ENCODE measurements around the gene EHBP1. TPM values are rescaled to one million over a fixed set of nuclear protein-coding genes. Genes with fewer than 3 reads are reported as not detected.

EHBP1 gene
- polyA plus RNA-seq, 1 donor = 51.1 TPM

DNA sequence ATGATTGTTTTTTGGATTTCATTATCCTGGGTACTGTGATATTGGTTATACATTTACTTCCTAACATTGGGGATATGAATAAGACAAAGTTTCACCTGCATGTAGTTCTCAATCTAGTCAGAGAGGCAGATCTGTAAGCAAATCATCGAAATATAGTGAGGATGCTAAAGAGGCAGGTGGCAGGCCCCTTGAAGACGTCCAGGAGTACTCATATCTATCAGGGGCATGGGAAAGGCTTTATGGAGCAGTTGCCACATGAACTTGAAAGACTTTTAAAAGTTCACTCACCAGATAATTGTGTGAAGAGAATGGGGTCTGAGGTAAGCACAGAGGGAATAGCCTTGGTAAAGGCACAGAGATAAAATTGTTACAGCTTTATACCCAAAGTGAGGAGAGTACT, 78.8 kb downstream of the EHBP1 start:
- DNase-seq = no peak

DNA sequence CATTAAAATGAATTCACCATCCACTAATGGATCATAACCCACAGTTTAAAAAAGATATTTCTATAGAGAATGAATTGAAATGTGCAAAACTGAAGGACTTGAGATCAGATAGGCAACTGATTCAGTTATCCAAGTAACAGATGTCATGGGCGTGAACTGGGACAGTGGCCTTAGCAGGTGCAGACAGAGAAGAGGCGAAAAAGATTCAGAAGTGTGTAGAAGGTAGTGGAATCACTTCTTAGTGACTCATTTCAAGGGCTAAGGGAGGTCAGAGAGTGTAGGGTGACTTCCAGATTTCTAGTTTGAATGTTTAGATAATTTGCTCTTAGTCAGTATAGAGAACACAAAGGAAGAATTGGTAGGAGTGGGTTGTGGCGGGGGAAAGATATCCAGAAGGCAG, 79.7 kb downstream of the EHBP1 start:
- no peak for DNase-seq

- DNase-seq = no peak
Measured at GRCh38 chr2:62785810-62786597, 80.5 kb downstream of the EHBP1 start.

GRCh38 chr2:62787386-62787785, 81.9 kb downstream of the EHBP1 start:
- peak; percentile 35 for DNase-seq

- no peak for DNase-seq
Measured at GRCh38 chr2:62789518-62789917, 84.0 kb downstream of the EHBP1 start.

DNA sequence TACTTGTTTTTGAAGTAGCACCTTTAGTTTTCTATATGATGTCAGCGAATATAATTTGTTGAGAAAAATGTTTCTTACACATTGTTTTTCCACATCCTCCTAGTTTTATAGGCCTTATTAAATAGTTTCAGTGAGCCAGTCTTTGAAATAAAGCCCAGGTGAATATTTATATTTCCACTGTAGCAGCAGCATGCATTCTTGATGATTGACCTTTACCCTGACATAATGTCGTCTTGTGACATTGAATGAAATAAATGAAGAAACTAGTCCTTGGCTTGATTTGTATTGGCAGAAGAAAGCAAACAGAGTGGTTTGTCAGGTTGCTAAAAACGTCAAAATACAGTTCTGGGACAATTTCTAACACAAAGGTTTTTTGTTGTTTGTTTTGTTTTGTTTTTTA, 84.4 kb downstream of the EHBP1 start:
- DNase-seq = no peak

GRCh38 chr2:62792408-62792807, 86.9 kb downstream of the EHBP1 start:
- DNase-seq = no peak

- no peak for DNase-seq
Measured at GRCh38 chr2:62793213-62793612, 87.7 kb downstream of the EHBP1 start.

DNA sequence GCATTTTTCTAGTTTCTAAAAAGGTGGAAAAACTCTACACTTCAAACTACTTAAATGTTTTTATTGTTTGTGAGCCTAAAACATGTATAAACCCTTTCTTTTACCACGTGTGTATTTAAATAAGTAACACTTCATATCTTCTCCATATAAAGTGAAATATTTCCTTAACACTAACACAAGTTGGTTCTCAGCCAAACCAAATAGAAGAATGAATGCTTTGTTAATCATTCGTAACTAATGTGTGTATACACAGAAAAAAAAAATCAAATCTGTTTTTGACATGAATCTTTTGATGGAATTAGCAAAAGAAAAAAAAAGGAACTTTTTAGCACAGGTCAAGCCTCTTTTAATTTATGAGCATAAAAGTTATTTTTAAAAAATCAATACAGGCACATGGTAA, 89.3 kb downstream of the EHBP1 start:
- peak; percentile 42 for DNase-seq

DNA sequence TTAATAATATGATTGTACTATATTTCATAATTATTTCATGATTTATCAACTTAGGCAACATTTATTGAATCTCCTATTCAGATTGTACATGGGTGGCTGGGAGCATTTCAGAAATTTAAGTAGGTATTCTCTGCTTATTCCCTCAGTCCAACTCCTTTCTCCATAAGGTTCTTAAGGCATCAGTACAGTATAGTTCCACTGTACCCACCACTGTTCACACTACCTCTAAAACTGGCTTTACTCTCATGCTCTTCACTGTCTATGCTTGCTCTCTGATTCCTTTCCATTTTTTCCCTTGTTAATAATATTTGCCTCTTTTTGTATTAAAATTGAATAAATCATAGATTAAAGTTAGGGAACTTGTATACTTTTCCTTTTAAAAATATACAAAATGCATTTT, 89.8 kb downstream of the EHBP1 start:
- no peak for DNase-seq

DNA sequence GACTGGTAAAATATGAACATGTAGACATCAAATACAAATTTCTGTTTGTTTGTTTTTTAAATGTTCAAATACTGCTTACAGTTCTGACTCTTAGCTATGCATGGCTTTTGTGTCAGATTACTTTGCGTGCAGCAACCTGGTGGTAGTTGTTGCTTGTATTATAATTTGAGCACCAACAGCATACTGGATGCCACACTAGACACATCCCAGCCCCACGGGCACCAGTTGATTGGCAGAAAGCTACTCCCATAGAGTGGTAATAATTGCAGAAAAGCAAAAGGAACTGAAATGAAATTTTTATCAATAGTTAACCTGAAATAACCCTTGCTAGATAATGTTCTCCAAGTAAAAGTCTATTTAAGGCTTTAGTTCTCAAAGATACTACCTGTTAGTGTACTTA, 91.6 kb downstream of the EHBP1 start:
- DNase-seq = no peak

GRCh38 chr2:62800618-62801017, 95.1 kb downstream of the EHBP1 start:
- DNase-seq = no peak

DNA sequence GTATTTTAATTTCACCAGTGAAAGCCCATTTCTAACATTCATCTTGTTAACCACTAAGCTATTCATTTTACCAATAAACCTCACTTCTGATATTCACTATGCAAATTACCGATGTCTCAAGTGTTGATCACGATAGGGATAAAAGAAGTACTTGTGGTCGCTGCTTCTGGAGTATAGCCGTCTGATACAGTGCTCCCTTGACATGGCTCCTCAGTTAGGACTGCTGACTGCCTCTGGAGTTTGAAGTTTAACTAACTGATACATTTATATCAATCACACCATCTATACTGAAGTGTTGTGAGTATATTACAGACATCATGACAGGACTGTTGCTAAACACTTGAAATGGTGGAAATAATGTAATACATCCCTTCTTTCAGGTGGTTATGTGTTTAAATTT, 95.6 kb downstream of the EHBP1 start:
- no peak for DNase-seq

DNA sequence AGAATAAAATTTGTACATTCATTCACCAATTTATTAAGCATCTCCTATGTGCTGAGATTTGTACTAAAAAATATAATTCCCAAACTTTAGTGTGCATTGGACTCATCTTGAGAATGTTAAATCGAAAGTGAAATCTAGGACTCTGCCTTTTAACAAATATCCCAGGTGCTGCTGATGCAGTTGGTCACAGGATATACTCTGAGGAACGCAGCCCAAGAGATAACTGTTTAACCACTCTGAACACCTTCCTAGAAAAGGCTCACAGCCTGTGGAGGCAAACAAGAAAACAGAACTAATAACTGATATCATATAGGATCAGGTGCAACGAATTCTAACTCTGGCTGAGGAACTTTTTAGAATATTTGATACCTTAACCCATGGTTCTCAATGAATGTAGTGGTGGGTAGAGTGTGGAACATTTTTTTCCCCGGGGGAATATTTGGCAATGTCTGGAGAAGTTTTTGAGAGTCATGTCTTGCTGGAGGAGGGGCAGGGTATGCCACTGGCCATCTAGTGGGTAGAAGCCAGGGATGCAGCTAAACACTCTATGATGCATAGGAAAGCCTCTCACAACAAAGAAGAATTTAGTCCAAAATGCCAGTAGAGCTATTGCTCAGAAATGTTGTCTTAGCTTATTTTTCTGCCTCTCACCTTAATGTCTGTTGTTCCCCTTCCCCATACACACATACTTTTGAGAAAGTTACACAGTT, 96.5 kb downstream of the EHBP1 start:
- no peak for DNase-seq

DNA sequence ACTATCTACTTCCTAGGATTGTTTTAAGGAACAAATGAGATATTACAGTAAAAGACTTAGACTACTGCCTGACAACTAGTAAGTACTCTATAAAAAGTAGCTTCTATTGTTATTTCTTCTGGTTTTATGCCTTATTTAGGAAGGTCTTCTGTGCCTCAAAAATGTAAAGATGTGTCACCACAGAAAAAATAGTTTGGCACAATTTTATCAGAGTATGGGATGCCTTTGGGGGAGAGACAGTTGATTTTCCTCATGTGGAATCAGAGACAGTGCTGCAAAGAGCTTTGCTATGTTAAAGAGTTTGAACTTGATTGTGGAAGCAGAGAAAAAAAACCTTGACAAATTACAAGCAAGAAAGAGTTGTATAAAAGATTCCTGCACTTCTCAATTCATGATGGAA, 98.4 kb downstream of the EHBP1 start:
- no peak for DNase-seq

DNA sequence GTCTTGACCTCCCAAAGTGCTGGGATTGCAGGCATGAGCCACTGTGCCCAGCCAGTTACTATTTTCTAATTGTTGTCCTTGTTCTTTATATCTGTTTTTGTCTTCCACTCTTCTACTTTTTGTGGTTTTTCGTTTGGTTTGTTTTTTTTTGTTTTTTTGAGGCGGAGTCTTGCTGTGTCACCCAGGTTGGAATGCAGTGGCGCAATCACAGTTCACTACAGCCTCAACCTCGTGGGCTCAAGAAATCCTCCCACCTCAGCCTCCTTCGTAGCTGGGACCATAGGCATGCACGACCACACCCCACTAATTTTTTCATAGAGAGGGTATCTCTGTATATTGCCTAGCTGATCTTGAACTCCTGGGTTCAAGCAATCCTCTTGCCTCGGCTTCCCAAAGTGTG, 100.7 kb downstream of the EHBP1 start:
- DNase-seq = no peak

GRCh38 chr2:62808554-62808953, 103.0 kb downstream of the EHBP1 start:
- no peak for DNase-seq

DNA sequence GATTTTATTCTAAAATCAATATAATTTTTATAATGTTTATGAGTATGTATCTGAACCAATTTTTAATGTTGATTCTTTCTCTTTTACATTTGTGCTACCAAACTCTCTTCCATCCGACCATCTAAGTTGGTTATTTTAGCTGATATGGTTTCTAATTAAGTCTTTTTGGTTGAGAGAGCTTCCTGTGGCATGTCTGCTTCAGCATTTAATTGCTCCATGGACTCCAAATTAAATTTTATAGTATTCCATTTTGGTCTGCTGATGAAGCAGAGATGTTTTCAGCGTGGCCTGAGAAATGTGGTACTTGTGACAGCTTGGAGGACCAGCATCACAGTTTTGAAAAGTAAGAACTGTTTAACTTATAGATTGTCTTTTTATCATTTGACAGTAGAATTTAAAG, 105.6 kb downstream of the EHBP1 start:
- DNase-seq = no peak

DNA sequence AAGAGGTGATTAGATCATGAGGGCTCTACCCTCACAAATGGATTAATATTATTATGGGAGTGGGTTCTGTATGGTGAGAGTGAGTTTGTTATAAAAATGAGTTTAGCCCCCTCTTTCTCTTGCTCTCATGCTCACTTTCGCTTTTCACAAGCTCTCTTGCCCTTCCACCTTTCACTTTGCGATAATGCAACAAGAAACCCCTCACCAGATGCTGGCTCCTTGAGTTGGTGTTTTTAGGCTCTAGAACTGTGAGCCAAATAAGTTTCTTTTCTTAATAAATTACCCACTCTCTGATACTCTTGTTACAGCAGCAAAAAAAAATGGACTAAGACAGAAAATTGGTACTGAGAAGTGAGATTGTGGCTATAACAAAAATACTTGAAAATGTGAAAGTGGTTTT, 106.5 kb downstream of the EHBP1 start:
- no peak for DNase-seq

GRCh38 chr2:62812921-62813825, 107.7 kb downstream of the EHBP1 start:
- no peak for DNase-seq

- DNase-seq = no peak
Measured at GRCh38 chr2:62814123-62814522, 108.6 kb downstream of the EHBP1 start.

GRCh38 chr2:62817348-62817747, 111.8 kb downstream of the EHBP1 start:
- DNase-seq = no peak
